Stimulated activated CD8-positive, alpha-beta memory T cell treated with anti-CD3 and anti-CD28 coated beads, Interleukin-2, amount 100 ng/mL, for 48 hours (primary cell): ENCODE results near the gene RARRES1.

Experiments
- DNase-seq, 2 donors: peaks; one replicate each; pipeline ENCODE4 v3.0.0-alpha.2; 2020; ENCODE audit warnings: low read depth in 2 of 2

Gene RARRES1

GRCh38 chr3:158765518-158766205, 33.4 kb upstream of the RARRES1 start:
- no peak for DNase-seq

- DNase-seq, result no peak
These were observed 31.2 kb upstream of the RARRES1 start for GRCh38 chr3:158763421-158763820.

GRCh38 chr3:158762701-158763100, 30.4 kb upstream of the RARRES1 start:
- no peak for DNase-seq

- DNase-seq, result no peak
These were observed 29.1 kb upstream of the RARRES1 start for GRCh38 chr3:158761350-158761749.

- DNase-seq, result no peak
These were observed 23.2 kb upstream of the RARRES1 start for GRCh38 chr3:158755421-158755820.

- DNase-seq, result no peak
These were observed 21.6 kb upstream of the RARRES1 start for GRCh38 chr3:158753854-158754253.

GRCh38 chr3:158751316-158751715, 19.1 kb upstream of the RARRES1 start:
- DNase-seq, result no peak

- DNase-seq, result no peak
These were observed 17.8 kb upstream of the RARRES1 start for GRCh38 chr3:158750016-158750415.

GRCh38 chr3:158749526-158749925, 17.3 kb upstream of the RARRES1 start:
- DNase-seq, result no peak

- no peak for DNase-seq
These were observed 16.1 kb upstream of the RARRES1 start for GRCh38 chr3:158748237-158748828.

- DNase-seq, result no peak
These were observed 15.2 kb upstream of the RARRES1 start for GRCh38 chr3:158747417-158747816.

GRCh38 chr3:158745551-158745950, 13.3 kb upstream of the RARRES1 start:
- no peak for DNase-seq

- DNase-seq, result no peak
These were observed 12.5 kb upstream of the RARRES1 start for GRCh38 chr3:158744567-158745288.

GRCh38 chr3:158743664-158744566, 11.7 kb upstream of the RARRES1 start:
- DNase-seq, result no peak

GRCh38 chr3:158742871-158743663, 10.8 kb upstream of the RARRES1 start:
- DNase-seq, result no peak

- no peak for DNase-seq
These were observed 7.4 kb upstream of the RARRES1 start for GRCh38 chr3:158739661-158740060.

GRCh38 chr3:158739078-158739477, 6.8 kb upstream of the RARRES1 start:
- no peak for DNase-seq

- DNase-seq, result no peak
These were observed 6.4 kb upstream of the RARRES1 start for GRCh38 chr3:158738653-158739052.

- DNase-seq, result no peak
These were observed 5.8 kb upstream of the RARRES1 start for GRCh38 chr3:158737976-158738615.

- DNase-seq, result no peak
These were observed 5.2 kb upstream of the RARRES1 start for GRCh38 chr3:158737410-158737809.
